ENCODE results near the gene WDFY2.
"Not testable (repeated sequence)": the region's sequence is repeated elsewhere in the genome, so short reads cannot be mapped to it uniquely, and the experiment has no call there.

The WDFY2 gene

GRCh38 chr13:51673165-51673564 is 88.9 kb downstream of the WDFY2 start:
- no peak for DNase-seq

- no peak for DNase-seq
Observed at GRCh38 chr13:51674276-51674675, 90.0 kb downstream of the WDFY2 start.

GRCh38 chr13:51675385-51675784 is 91.1 kb downstream of the WDFY2 start:
- DNase-seq = no peak

GRCh38 chr13:51675877-51676276 is 91.6 kb downstream of the WDFY2 start:
- no peak for DNase-seq

- DNase-seq = no peak
Observed at GRCh38 chr13:51676739-51677138, 92.5 kb downstream of the WDFY2 start.

GRCh38 chr13:51678420-51678819 is 94.2 kb downstream of the WDFY2 start:
- DNase-seq = no peak

GRCh38 chr13:51679616-51680015 is 95.4 kb downstream of the WDFY2 start:
- no peak for DNase-seq

- DNase-seq = no peak
Observed at GRCh38 chr13:51681037-51681678, 96.9 kb downstream of the WDFY2 start.

- DNase-seq = no peak
Observed at GRCh38 chr13:51682686-51683085, 98.4 kb downstream of the WDFY2 start.

GRCh38 chr13:51683597-51683996 is 99.3 kb downstream of the WDFY2 start:
- no peak for DNase-seq

GRCh38 chr13:51684076-51684475 is 99.8 kb downstream of the WDFY2 start:
- no peak for DNase-seq

GRCh38 chr13:51687947-51688714 is 103.9 kb downstream of the WDFY2 start:
- DNase-seq = no peak

GRCh38 chr13:51688937-51689662 is 104.8 kb downstream of the WDFY2 start:
- no peak for DNase-seq

- no peak for DNase-seq
Observed at GRCh38 chr13:51689663-51689996, 105.4 kb downstream of the WDFY2 start.

- not testable (repeated sequence) for DNase-seq
Observed at GRCh38 chr13:51695677-51696076, 111.4 kb downstream of the WDFY2 start.

GRCh38 chr13:51697181-51697580 is 112.9 kb downstream of the WDFY2 start:
- DNase-seq = no peak

GRCh38 chr13:51697855-51698254 is 113.6 kb downstream of the WDFY2 start:
- DNase-seq = no peak

GRCh38 chr13:51698352-51698751 is 114.1 kb downstream of the WDFY2 start:
- no peak for DNase-seq

- DNase-seq = no peak
Observed at GRCh38 chr13:51704399-51705313, 120.4 kb downstream of the WDFY2 start.

- DNase-seq = no peak
Observed at GRCh38 chr13:51707461-51707860, 123.2 kb downstream of the WDFY2 start.

- DNase-seq = no peak
Observed at GRCh38 chr13:51713807-51714206, 129.5 kb downstream of the WDFY2 start.

- no peak for DNase-seq
Observed at GRCh38 chr13:51714663-51715168, 130.5 kb downstream of the WDFY2 start.

- DNase-seq = no peak
Observed at GRCh38 chr13:51715613-51716012, 131.4 kb downstream of the WDFY2 start.
